IPS DF 19.7 (cell line): ENCODE data around the gene MARK2.

ENCODE experiments used
- DNase-seq: peaks from one replicate; pipeline ENCODE4 v3.0.0-alpha.2; 2013; ENCODE audit warnings: low read depth, low spot score

Gene MARK2

DNA sequence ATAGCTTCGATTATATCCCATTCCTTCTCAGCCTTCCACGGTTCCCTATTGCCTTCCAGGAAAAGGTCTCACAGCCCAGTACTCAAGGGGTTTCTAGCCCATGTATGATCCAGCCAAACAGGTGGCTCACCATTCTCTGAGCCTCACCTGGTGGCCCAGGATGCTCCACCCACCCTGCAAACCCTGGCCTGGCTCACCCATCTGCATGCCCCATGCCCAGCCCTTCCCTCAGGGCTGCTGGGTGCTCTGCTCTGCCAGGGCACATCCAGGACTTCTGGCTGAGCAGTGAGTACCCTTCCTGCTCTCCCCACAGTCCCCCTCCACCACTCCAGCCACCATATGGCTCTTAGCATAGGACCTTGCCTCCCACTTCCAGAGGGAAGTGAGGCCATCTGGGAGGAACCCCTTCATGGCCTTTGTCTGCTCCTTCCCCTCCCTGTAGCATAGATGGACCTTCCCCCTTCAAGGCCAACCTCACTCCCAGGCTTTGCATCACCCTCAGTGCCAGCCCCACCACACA lies 83.8 kb downstream of the MARK2 start:
- DNase-seq = no peak

DNA sequence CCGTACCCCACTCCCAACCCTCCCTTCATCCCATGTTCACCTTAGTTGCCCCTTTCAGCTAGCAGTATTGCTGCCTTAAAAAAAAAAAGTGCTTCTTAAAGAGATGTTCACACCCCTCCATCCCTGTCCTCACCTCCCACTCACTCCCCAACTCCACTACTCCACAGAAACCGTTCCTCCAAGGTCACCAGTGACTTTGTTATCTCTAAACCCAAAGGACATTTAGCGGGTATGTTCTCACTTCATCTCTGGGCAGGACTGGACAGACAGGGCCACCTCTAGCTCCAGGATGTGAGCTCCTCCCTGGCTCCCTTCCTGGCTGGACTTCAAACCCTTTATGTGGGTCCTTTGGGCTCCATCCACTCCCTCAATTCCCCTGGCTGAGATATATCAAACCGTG lies 84.4 kb downstream of the MARK2 start:
- DNase-seq = no peak

DNA sequence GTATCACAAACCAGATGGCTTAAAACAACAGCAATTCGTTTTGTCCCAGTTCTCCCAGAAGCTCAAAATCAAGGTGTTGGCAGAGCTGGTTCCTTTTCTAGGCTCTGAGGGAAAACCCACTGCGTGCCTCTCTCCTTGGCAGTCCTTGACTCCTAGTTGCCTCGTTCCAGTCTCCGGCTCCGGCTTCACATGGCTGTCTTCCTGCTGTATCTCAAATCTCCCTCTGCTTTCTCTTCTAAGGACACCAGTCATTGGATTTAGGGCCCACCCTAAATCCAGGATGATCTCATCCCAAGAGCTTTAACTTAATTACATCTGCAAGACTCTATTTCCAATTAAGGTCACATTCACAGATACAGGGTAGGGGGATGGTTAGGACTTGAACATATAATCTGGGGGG lies 90.7 kb downstream of the MARK2 start:
- DNase-seq = no peak

DNA sequence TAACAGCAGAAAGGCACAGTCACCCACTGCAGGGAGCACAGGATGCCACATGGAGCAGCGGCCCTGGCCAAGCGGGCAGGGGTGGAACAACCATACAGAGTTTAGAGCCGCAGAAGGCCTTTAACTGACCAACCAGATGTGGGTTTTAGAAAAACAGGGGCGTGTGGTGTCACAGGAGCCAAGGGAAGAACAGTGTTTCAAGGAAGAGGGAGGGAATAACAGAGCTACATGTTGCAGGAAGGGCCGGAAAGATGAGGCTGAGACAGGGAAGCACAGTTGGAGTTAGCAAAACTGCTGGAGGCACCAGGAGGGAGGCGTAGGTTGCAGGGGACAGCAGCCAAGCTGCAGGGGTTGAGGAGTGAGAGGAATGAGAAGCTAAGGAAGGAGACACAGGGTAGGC lies 92.1 kb downstream of the MARK2 start:
- no peak for DNase-seq

GRCh38 chr11:63931876-63932275 lies 93.0 kb downstream of the MARK2 start:
- DNase-seq = no peak

DNA sequence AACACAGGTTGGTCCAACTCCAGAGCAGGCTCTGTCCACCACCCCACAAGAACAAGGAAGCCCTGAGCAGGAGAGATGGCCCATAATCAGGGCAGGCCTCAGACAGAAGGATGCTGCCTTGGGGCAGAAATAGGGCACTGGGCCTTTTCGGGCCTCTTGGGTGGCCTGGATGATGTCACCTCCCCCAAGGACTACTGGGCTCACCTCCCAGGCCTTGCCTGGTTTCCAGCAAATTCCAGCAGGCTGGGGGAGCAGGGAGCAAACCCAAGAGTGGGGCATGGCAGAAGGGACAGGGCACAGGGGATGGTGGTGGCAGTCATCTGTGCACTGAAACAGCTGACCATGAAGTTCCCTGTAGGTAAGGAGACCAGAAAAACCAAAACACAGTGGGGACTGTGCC lies 94.5 kb downstream of the MARK2 start:
- no peak for DNase-seq

DNA sequence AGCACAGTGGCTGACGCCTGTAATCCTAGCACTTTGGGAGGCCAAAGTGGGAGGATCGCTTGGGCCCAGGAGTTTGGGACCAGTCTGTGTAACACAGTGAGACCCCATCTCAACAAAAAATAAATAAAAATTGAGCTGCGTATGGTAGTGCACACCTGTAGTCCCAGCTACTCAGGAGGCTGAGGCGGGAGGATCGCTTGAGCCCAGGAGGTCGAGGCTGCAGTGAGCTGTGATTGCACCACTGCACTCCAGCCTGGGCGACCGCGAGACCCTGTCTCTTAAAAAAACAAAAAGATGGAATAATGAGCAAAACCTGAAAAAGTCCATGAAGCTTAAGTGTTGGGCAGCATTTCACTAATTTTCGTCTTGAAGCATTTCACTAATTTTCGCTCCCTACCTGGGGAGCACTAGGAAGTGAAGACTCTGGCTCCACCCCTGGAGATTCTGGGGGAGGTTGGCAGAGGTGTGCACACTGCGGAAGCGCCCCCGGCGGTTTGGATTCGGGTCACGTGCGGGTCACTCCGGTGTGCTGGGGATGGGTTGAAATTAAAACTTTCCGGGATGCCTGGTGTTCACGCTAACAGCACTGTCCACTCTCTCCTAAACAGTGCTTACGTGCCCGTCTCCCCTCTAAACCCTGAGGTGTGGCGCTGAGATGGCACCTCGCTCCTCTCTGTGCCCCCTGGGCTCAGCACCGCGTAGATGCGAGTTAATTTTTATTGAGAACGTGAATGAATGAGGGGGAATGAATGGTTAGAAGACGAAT lies 99.0 kb downstream of the MARK2 start:
- DNase-seq = no peak

DNA sequence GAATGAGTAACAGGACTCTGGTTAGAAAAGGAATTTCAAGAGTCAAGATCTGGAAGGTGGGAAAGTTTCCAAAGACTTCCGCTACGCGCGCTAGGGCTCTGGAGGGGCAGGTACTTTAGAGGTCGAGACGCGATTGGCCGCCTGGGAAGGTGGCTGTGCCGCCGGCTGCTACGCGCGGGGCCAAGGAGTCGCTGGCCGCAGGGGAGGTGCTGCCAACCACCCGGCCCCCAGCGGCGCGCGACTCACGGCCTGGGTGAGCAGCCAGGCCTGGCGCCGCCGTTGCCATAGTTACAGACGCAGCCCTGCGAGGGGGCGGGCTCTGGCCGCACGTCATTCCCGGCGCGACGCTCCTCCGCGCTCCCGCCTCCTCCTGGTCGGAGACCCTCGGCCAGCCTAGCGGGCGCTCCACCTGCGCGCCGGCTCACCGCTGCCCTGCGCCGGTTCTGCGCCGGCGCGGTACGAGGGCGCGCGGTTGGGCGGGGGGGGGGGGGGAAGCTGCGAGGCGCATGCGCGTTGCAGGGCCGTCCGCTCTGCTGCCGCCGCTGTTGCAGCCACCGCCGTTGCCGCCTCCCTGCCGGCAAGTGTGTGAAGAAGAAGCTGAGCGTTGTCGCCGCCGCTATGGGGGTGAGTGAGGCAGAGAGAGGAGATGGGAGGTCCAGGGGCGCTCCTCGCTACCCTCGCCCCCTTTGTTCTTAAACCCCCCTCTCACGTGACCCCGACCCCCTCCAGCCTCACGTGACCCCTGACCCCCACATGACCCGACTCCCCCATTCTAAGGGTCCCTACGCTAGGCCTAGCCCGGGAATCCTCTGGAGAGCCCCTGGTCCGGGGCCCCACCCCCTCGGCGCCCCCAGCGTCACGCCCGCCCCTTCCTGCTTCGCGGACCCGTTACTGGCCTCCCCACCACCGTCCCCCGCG lies 99.8 kb downstream of the MARK2 start, which contains the start of gene NAA40:
TSS of gene NAA40 (plus strand) at position 524 of the 918 bp plus-strand sequence. CDS start at position 619, 95 bp downstream.
- DNase-seq = no peak

DNA sequence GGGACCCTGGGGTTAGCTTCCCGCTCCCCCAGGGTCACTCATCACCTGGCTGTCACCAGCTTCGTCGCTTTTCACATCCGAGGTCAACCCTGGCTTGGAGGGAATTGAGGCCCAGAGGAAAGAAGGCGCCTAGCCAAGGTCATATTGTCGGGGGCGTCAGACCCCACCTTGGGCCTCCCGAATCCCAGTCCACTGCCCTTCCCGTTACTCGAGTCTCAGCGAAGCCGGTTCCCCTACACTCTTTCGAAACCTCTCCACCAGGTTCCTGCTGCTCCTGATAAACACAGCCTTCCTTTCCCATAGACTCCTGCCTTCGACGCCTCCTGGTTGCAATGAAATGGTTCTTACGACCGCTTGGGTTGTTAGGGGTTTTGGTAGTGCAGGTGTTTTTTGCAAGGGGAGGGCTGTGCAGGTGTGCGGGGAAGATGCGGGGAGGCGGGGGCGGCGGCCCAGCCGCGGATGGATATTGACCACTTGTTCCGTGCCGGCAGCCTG lies 100.5 kb downstream of the MARK2 start:
- no peak for DNase-seq

DNA sequence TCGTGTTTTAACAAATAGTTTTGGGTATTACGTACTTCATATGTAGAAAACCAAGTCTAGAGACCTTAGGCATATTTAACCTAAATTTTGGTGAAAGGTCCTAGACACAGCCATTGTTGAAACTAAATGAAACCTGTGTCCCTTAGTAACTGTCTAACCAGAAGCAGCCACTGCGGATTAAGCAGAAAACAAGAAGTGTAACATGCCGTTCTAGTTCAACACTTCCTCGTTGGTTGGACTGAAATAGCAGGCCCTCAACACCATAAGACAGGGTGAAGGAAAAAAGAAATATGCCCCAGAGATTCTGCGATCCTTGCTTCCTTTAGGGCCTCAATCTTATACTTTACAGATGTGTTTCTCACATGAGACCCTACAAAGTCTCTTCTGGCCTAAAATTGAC lies 101.9 kb downstream of the MARK2 start:
- DNase-seq = no peak

GRCh38 chr11:63941901-63942300 lies 103.0 kb downstream of the MARK2 start:
- DNase-seq = no peak

DNA sequence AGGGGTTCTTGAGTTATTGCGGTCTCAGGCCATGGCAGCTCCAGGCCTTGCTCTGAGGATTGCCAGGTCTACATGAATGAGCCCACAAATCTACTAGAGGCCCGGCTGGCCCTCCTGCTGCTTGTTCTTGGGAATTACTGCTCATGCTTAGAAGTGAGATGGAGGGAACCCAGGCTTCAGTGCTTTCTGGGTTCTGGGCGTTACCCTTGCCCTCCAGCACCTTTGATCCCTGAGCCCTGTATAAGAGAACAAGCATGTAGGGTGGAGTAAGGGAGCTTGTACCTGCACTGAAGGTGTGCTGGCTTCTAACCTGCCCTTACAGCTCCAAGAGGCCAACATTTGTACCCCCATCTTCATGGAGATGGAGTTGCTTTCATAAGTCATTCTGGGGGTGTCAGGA lies 103.9 kb downstream of the MARK2 start:
- DNase-seq = no peak

DNA sequence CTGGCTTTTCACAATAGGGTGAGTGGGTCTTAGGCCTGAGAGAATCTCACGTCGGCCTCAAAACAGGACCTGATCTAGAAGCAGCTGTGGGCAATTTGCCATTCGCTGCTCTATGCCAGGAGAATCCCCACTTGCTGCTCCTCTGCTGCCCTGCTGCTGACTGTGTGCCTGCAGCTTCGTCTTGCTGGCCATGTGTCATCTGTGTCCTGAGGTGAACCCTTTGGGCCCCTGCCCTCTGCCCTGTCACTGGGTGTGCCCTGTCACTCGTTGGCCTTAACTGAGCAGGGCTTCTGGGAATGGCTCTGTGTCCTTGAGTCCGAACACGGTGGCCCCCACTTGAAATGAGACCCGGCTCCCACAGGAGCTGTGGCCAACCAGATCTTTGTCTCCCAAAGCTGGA lies 106.1 kb downstream of the MARK2 start:
- no peak for DNase-seq

- DNase-seq = peak; percentile 50
These were observed 106.7 kb downstream of the MARK2 start for GRCh38 chr11:63945477-63946163.

DNA sequence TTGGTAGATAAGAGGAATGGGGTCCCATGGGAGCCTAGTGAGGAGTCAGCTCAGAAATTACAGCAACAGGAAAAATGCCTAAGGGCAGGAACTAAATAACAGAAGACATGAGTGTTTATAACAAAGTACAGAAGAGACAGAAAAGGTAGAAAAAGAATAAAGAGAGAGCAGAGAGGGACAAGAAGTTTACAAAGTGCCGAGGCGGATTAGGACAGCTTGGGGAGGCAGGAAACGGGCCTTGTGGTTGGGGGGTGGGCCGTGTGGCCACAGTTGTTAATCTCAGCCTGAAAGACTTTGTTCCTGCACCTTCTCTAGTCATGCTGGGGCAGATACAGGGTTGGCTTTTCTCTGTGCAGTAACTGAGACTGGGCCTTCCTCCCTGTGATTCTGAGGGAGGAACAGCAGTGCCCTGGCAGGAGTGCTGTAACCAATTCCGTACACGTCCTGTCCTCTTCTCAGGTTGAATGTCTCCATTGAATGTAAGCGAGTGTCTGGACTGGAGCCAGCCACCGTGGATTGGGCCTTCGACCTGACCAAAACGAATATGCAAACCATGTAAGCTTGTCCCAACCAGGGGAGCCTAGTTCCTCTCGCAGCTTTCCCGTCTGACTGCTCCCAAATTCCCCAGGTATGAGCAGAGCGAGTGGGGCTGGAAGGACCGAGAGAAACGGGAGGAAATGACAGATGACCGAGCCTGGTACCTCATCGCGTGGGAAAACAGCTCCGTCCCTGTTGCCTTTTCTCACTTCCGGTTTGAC lies 113.0 kb downstream of the MARK2 start:
- DNase-seq = no peak

DNA sequence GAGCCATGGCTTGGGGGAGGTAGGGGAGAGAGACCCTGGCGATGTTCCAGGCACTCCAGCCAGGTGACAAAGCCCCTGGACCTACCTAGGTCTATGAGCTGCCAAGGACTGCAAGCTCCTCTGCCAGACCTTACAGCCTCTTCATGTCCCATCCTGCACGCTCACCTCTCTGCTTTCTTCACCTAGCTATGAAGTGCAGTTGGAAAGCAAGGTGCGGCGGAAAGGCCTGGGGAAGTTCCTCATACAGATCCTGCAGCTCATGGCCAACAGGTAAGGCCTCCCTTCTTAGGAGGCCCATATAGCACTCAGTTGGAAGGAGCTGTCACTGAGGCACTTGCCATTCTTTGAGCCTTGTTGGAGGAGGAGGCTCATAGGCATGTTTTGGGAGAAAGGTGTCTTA lies 113.7 kb downstream of the MARK2 start:
- DNase-seq = no peak

DNA sequence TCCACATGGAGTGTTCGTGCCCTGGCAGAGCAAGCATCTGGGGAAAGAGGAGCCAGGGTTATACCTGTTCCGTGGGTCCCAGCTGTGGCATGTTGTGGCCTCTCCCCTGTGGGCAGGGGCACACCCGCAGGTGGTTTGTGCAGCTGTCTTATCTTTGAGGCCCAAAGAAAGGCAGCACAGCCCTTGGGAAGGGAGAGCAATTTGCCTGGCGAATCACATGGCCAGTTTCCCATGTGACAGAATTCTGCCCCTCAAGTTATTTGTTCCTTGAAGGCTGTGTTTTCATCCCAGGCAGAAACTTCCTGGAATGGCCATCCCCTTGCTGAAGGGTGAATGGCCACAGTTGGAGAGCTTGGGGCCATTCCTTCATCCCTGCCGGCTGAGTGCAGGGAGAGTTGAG lies 119.1 kb downstream of the MARK2 start:
- DNase-seq = no peak
